HG02642 (cell line): ENCODE results near the gene GRIN2A.

ENCODE experiments used
- ATAC-seq: cut with Tn5 transposase; IDR thresholded peaks from one replicate; pipeline ENCODE4 v1.9.1; 2021; ENCODE audit warnings: mild to moderate bottlenecking; ENCODE audit not compliant: unreplicated experiment, poor library complexity

Gene GRIN2A

GRCh38 chr16:10040136-10041080 lies 141.8 kb downstream of the GRIN2A start:
- ATAC-seq, result no peak

GRCh38 chr16:10039220-10040096 lies 142.8 kb downstream of the GRIN2A start:
- no peak for ATAC-seq

- no peak for ATAC-seq
Measured at GRCh38 chr16:10037751-10038150, 144.5 kb downstream of the GRIN2A start.

GRCh38 chr16:10036956-10037355 lies 145.3 kb downstream of the GRIN2A start:
- no peak for ATAC-seq

- no peak for ATAC-seq
Measured at GRCh38 chr16:10033556-10033955, 148.7 kb downstream of the GRIN2A start.

- ATAC-seq, result no peak
Measured at GRCh38 chr16:10031955-10032354, 150.3 kb downstream of the GRIN2A start.

GRCh38 chr16:10031473-10031872 lies 150.8 kb downstream of the GRIN2A start:
- ATAC-seq, result no peak

GRCh38 chr16:10028644-10029043 lies 153.6 kb downstream of the GRIN2A start:
- no peak for ATAC-seq

- ATAC-seq, result no peak
Measured at GRCh38 chr16:10027553-10027952, 154.7 kb downstream of the GRIN2A start.

- no peak for ATAC-seq
Measured at GRCh38 chr16:10026593-10026992, 155.6 kb downstream of the GRIN2A start.

- no peak for ATAC-seq
Measured at GRCh38 chr16:10022098-10022497, 160.1 kb downstream of the GRIN2A start.

- no peak for ATAC-seq
Measured at GRCh38 chr16:10020866-10021265, 161.4 kb downstream of the GRIN2A start.

GRCh38 chr16:10016752-10017151 lies 165.5 kb downstream of the GRIN2A start:
- ATAC-seq, result no peak

- no peak for ATAC-seq
Measured at GRCh38 chr16:10015397-10015796, 166.8 kb downstream of the GRIN2A start.

- no peak for ATAC-seq
Measured at GRCh38 chr16:10013774-10014173, 168.5 kb downstream of the GRIN2A start.

- no peak for ATAC-seq
Measured at GRCh38 chr16:10013364-10013763, 168.9 kb downstream of the GRIN2A start.

GRCh38 chr16:10009684-10010083 lies 172.5 kb downstream of the GRIN2A start:
- no peak for ATAC-seq

GRCh38 chr16:10003486-10003885 lies 178.7 kb downstream of the GRIN2A start:
- no peak for ATAC-seq

GRCh38 chr16:10001258-10001775 lies 180.9 kb downstream of the GRIN2A start:
- ATAC-seq, result no peak

GRCh38 chr16:9996221-9996620 lies 186.0 kb downstream of the GRIN2A start:
- no peak for ATAC-seq

- ATAC-seq, result no peak
Measured at GRCh38 chr16:9992441-9992840, 189.8 kb downstream of the GRIN2A start.
